ENCODE measurements around the gene ZSWIM1.

The ZSWIM1 gene

DNA sequence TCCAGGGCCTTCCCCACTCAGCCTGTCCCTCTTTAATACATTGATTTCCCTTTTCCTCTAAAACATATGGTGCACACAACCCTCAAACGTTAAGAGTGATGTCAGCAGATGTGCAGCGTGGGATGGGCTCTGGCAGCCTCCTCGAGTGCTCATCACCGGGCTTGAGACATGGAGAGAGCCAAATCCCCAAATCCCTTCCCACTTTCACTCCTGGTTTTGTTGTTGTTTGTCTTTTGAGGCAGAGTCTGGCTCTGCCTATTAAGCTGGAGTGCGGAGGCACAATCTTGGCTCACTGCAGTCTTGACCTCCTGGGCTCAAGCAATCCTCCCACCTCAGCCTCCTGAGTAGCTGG, 36.7 kb downstream of the ZSWIM1 start:
- no peak overlapping the region for H3K27ac ChIP-seq

DNA sequence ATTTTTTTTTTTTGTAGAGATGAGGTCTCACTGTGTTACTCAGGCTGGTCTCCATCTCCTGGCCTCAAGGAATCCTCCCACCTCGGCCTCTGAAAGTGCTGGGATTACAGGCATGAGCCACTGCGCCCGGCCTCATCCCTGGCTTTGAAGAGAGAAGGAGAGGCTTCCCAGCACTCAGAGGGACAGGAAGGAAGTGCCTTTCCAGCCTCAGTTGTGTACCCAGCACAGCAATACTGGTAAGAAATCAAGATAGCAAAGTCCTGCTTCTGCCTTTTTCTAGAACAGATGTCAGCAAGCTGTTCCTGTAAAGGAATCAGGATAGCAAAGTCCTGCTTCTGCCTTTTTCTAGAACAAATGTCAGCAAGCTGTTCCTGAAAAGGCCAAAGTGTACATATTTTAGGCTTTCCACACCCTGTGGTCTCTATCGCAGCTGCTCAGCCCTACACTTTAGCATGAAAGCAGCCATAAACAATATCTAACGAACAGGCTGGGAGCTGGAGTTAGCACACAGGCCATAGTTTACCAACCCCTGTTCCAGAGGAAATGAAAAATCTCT, 37.2 kb downstream of the ZSWIM1 start:
- Histone ChIP-seq H3K36me3 (no peaks in the 10 kb centered on the region), H3K27ac (no peak overlapping the region)

More for the DNA sequence above, 36.7 kb downstream of the ZSWIM1 start:
- Histone ChIP-seq H3K9me3 (no peaks in the 10 kb centered on the region), H3K36me3 (no peaks in the 10 kb centered on the region), H3K4me1 (ENCODE audit: control insufficient read depth in 1 of 2, insufficient read depth in 1 of 2, low read depth in 1 of 2, low read length in 1 of 2) (peaks cover 17 to 18% of the 10 kb centered on the region in 2 experiments), H3K27me3 (peaks cover 4% of the 10 kb centered on the region), H3K4me3 (ENCODE audit: low read depth in 1 of 2, low read length in 1 of 2) (no peak overlapping the region)
- TF ChIP-seq, protein P1, sequence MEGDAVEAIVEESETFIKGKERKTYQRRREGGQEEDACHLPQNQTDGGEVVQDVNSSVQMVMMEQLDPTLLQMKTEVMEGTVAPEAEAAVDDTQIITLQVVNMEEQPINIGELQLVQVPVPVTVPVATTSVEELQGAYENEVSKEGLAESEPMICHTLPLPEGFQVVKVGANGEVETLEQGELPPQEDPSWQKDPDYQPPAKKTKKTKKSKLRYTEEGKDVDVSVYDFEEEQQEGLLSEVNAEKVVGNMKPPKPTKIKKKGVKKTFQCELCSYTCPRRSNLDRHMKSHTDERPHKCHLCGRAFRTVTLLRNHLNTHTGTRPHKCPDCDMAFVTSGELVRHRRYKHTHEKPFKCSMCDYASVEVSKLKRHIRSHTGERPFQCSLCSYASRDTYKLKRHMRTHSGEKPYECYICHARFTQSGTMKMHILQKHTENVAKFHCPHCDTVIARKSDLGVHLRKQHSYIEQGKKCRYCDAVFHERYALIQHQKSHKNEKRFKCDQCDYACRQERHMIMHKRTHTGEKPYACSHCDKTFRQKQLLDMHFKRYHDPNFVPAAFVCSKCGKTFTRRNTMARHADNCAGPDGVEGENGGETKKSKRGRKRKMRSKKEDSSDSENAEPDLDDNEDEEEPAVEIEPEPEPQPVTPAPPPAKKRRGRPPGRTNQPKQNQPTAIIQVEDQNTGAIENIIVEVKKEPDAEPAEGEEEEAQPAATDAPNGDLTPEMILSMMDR (IDR thresholded peaks at IDR 0.05): no peak

DNA sequence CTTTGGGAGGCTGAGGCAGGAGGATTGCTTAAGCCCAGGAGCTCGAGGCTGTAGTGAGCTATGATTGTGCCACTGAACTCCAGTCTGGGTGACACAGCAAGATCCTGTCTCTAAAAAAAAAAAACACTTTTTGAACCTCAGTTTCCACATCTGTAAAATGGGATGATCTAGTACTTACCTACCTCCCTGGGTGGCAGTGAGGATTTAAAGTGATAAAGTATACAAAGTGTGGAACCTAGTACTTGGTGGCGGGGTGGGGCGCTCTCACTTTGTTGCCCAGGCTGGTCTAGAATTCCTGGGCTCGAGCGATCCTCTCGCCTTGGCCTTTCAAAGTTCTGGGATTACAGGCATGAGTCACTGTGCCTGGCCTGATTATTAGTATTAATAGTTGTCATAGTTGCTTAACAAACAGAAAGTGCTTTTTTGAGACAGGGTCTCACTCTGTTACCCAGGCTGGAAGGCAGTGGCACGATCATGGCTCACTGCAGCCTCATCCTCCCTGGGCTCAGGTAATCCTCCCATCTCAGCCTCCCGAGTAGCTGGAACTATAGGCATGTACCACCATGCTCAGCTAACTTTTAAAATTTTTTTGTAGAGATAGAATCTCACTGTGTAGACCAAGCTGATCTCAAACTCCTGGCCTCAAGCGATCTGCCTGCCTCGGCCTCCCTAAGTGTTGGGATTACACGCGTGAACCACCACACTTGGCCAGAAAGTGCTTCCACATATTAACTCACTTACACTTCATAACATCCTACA, 37.9 kb downstream of the ZSWIM1 start:
- peaks cover 3% of the 10 kb centered on the region for H3K27me3 ChIP-seq
- no peak overlapping the region for H3K4me3 ChIP-seq (ENCODE audit: low read depth in 1 of 2, low read length in 1 of 2)
- H3K9me3 ChIP-seq: no peaks in the 10 kb centered on the region
- no peaks in the 10 kb centered on the region for H3K36me3 ChIP-seq
- H3K4me1 ChIP-seq (ENCODE audit: control insufficient read depth in 1 of 2, insufficient read depth in 1 of 2, low read depth in 1 of 2, low read length in 1 of 2): peaks cover 15 to 17% of the 10 kb centered on the region in 2 experiments
- TF ChIP-seq, protein P1 (IDR thresholded peaks at IDR 0.05): no peak
- no peak overlapping the region for H3K27ac ChIP-seq

More for the DNA sequence above, 37.2 kb downstream of the ZSWIM1 start:
- no peaks in the 10 kb centered on the region for H3K9me3 ChIP-seq
- H3K27me3 ChIP-seq: no peaks in the 10 kb centered on the region
- H3K4me1 ChIP-seq (ENCODE audit: control insufficient read depth in 1 of 2, insufficient read depth in 1 of 2, low read depth in 1 of 2, low read length in 1 of 2): peaks cover 17 to 18% of the 10 kb centered on the region in 2 experiments
- H3K4me3 ChIP-seq (ENCODE audit: low read depth in 1 of 2, low read length in 1 of 2): no peak overlapping the region
- TF ChIP-seq, protein P1 (IDR thresholded peaks at IDR 0.05): no peak

DNA sequence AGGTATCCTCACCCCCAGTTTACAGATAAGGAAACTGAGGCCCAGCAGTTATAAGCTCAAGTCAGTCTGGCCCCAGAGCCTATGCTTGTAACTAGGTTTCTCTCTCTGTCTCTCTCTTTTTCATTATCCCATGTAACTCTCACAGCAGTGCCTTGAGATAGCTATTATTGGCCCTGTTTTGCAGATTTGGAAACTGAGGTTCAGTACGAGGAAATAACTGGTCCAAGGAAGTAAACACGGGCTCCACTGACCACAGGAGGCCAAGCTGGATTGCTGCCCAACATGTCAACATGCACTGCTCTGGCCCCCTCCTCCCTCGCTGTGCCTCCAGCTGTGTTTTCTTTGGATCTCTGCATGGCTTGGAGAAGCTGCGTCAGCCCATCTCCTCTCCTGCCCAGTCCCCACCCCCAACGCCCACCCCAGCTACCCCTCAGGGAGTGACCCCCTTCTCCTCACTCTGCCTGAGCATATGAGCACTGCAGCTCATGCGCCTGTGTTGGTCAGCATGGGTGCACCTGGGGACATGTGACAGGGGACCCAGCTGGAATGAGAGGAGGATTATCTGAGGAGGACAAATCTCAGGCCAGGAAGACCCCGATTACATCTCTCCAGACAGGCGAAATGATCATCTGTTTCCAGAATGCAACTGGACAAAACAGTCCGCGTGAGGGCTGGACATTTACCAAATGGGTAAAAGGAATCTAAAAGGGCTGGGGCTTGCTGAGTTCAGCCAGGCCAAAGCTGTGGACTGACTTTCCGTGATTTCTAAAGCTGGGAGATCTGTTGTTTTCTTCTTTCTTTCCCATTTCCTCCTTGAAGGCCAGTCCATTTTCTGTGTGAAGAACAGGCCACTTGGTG, 38.7 kb downstream of the ZSWIM1 start:
- H3K36me3 ChIP-seq: no peaks in the 10 kb centered on the region

More for the DNA sequence above, 38.7 kb downstream of the ZSWIM1 start:
- Histone ChIP-seq H3K27ac (no peak overlapping the region), H3K9me3 (no peaks in the 10 kb centered on the region), H3K27me3 (peaks cover 12% of the 10 kb centered on the region), H3K4me1 (ENCODE audit: control insufficient read depth in 1 of 2, insufficient read depth in 1 of 2, low read depth in 1 of 2, low read length in 1 of 2) (peaks cover 7 to 9% of the 10 kb centered on the region in 2 experiments), H3K4me3 (ENCODE audit: low read depth in 1 of 2, low read length in 1 of 2) (no peak overlapping the region)
- TF ChIP-seq, protein P1 (IDR thresholded peaks at IDR 0.05): no peak
